K562 (cell line): ENCODE results near the gene MILR1. TPM values are rescaled to one million over a fixed set of nuclear protein-coding genes. Genes with fewer than 3 reads are reported as not detected.

Source experiments
- ARNT ChIP-seq, 2 experiments: fragments of 450-650 bp; IDR thresholded peaks; 2 replicates each; pipeline ENCODE4 v1.6.1; 2016; ENCODE audit warnings: mild to moderate bottlenecking in 1 of 2
- ATF7 ChIP-seq: fragments of 450-650 bp; IDR thresholded peaks from 2 replicates; pipeline ENCODE4 v1.7.1; 2014; ENCODE audit warnings: mild to moderate bottlenecking, moderate library complexity
- E2F8 ChIP-seq: fragments of 450-650 bp; IDR thresholded peaks from 2 replicates; pipeline ENCODE4 v1.7.1; 2018; ENCODE audit warnings: mild to moderate bottlenecking, low read depth; ENCODE audit not compliant: partially characterized antibody
- KLF13 ChIP-seq: fragments of 450-650 bp; IDR thresholded peaks from 2 replicates; pipeline ENCODE4 v1.6.1; 2016; ENCODE audit warnings: missing genetic modification characterization, low read depth, mild to moderate bottlenecking, missing compliant biosample characterization, moderate library complexity, borderline replicate concordance
- RFX7 ChIP-seq: fragments of 250-450 bp; sonication (Bioruptor Pico); IDR thresholded peaks from 2 replicates; pipeline ENCODE4 v1.5.1; 2021; ENCODE audit warnings: mild to moderate bottlenecking
- RREB1 ChIP-seq: fragments of 250-450 bp; sonication (Bioruptor Pico); IDR thresholded peaks from 2 replicates; pipeline ENCODE4 v1.4.0; 2020
- SIN3A ChIP-seq, 2 experiments: fragments of 150-350 bp in 1 of 2; IDR thresholded peaks; 2 replicates each; pipeline ENCODE4 v1.6.1; 2011 to 2016; ENCODE audit warnings: borderline replicate concordance in 2 of 2, low read depth in 2 of 2, low read length in 2 of 2, mild to moderate bottlenecking in 2 of 2, moderate library complexity in 2 of 2; ENCODE audit not compliant: control insufficient read depth in 1 of 2
- SOX6 ChIP-seq: fragments of 450-650 bp; IDR thresholded peaks from 2 replicates; pipeline ENCODE4 v1.6.1; 2014; ENCODE audit warnings: mild to moderate bottlenecking
- ZNF12 ChIP-seq: sonication (generic); formaldehyde crosslinking; IDR thresholded peaks from 2 replicates; pipeline ENCODE4 v1.4.0; 2020; ENCODE audit warnings: mild to moderate bottlenecking, missing genetic modification reagents
- ZSCAN32 ChIP-seq: fragments of 450-650 bp; formaldehyde crosslinking; IDR thresholded peaks from 2 replicates; pipeline ENCODE4 v1.4.0; 2020; ENCODE audit warnings: mild to moderate bottlenecking, moderate library complexity
- polyA plus RNA-seq, 8 experiments: library from polyadenylated mRNA; depleted of rRNA in 4 of 8; stranded (reverse) in 5 of 8; unstranded in 3 of 8; fragments of >200 nt; fragmentation: Nextera tagmentation in 2 of 8; fragmentation: Illumina TruSeq in 1 of 8; extraction: Ambion mirVana in 2 of 8; extraction: Trizol in 1 of 8; gene quantifications; 2 replicates each; pipeline versions ENCODE4 v1.2.1 to v1.2.3, GENCODE V29; 2011 to 2014; ENCODE audit warnings: inconsistent platforms in 1 of 8, missing spikeins in 1 of 8
- total RNA-seq, 7 experiments: library from RNA; depleted of rRNA in 6 of 7; stranded (reverse); fragments of >200 nt in 6 of 7; fragmentation: Illumina TruSeq in 2 of 7; extraction: Trizol in 2 of 7; gene quantifications; 2 replicates each; pipeline versions ENCODE4 v1.2.1 to v1.2.3, GENCODE V29; 2011 to 2021; ENCODE audit warnings: low replicate concordance in 1 of 7
- TF ChIP-seq, protein P1 (sequence below): fragments of 250-450 bp; sonication (Bioruptor Pico); IDR thresholded peaks from 2 replicates; pipeline ENCODE4 v1.5.0; 2020; ENCODE audit warnings: mild to moderate bottlenecking
- TF ChIP-seq, protein P2 (sequence below), 2 experiments: IDR thresholded peaks; 2 replicates each; pipeline ENCODE4 v1.6.1; 2012; ENCODE audit warnings: improper control_type of control experiment in 2 of 2, low read depth in 2 of 2, low read length in 2 of 2, borderline replicate concordance in 1 of 2

The MILR1 gene
- total and polyA plus RNA-seq, 9 of the 15 experiments (the other 6 are each of a cell fraction or from before 2014, with no cell fraction given) = 3.8 to 14.1 (median 7.1) TPM

DNA sequence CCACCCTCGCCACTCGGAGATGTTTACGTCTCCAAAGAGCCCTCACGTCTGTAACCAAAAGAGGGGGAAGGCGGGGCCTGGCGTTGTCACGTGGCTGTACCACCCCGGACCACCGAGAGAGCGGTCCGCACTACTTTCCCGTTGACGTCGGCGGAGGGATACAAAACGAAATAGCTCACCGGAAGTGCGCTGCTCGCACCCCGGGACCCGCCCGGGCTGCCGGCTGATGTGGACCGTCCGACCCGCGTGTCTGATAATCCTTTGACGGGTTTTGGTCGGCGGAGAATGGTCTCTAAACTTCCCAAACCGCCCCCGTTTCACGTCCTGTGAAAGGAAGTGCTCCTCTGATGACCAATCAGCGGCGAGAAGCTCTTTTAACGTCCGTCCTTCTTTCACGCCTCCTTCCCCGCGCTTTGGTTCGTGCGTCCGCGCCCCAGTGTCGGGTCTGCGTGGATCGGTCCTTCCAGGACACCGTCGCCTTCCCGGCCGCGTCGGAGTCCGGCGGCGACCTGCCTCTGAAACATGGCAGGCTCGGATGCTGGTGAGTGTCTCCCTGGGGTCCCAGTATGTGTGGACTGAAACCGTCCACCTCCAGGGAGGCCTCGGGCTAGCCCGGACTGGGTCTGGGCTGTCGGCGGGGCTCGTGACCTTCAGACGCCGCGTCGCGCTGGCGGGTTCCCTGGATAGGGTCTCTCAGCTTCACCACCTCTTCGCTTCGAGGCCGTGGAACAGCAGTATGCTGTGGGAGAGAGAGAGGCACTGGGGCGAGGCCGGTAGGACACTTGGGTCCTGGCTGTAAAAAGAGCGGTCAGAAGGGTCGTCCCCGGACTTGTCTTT, 57.9 kb downstream of the MILR1 start, which contains the start of gene CEP95 (continued):
- TF ChIP-seq, protein P1, sequence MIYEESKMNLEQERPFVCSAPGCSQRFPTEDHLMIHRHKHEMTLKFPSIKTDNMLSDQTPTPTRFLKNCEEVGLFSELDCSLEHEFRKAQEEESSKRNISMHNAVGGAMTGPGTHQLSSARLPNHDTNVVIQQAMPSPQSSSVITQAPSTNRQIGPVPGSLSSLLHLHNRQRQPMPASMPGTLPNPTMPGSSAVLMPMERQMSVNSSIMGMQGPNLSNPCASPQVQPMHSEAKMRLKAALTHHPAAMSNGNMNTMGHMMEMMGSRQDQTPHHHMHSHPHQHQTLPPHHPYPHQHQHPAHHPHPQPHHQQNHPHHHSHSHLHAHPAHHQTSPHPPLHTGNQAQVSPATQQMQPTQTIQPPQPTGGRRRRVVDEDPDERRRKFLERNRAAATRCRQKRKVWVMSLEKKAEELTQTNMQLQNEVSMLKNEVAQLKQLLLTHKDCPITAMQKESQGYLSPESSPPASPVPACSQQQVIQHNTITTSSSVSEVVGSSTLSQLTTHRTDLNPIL (CRISPR knock-in tag) = no peak
- TF ChIP-seq, protein P2, sequence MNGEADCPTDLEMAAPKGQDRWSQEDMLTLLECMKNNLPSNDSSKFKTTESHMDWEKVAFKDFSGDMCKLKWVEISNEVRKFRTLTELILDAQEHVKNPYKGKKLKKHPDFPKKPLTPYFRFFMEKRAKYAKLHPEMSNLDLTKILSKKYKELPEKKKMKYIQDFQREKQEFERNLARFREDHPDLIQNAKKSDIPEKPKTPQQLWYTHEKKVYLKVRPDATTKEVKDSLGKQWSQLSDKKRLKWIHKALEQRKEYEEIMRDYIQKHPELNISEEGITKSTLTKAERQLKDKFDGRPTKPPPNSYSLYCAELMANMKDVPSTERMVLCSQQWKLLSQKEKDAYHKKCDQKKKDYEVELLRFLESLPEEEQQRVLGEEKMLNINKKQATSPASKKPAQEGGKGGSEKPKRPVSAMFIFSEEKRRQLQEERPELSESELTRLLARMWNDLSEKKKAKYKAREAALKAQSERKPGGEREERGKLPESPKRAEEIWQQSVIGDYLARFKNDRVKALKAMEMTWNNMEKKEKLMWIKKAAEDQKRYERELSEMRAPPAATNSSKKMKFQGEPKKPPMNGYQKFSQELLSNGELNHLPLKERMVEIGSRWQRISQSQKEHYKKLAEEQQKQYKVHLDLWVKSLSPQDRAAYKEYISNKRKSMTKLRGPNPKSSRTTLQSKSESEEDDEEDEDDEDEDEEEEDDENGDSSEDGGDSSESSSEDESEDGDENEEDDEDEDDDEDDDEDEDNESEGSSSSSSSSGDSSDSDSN (IDR thresholded peaks at IDR 0.05; ENCODE audit: borderline replicate concordance in 1 of 2, low read depth in 2 of 2, low read length in 2 of 2) = no peak
- no peak; the same call in 1 of the 2 replicates for TF ChIP-seq ATF7
- peak; percentile 63 for TF ChIP-seq SOX6
- TF ChIP-seq ARNT (IDR thresholded peaks at IDR 0.05) = peak; percentile 72 to 87; a peak in 2 of 4 replicates
- peak; percentile 80 for TF ChIP-seq KLF13
- no peak for TF ChIP-seq ZSCAN32 (CRISPR knock-in tag)
- peak; percentile 24 to 91; a peak in 2 of 4 replicates for TF ChIP-seq SIN3A (IDR thresholded peaks at IDR 0.05; ENCODE audit: borderline replicate concordance in 2 of 2, control insufficient read depth in 1 of 2, low read depth in 2 of 2, low read length in 2 of 2)
- peak; percentile 58 for TF ChIP-seq RREB1 (CRISPR knock-in tag)
- peak; percentile 89 for TF ChIP-seq E2F8
- peak; percentile 69; the same call in 1 of the 2 replicates for TF ChIP-seq ZNF12 (CRISPR knock-in tag)
- no peak for TF ChIP-seq RFX7 (CRISPR knock-in tag)
